GM19043 (cell line): Measurements from ENCODE around the gene IL10RA.

Experiments
- ATAC-seq: cut with Tn5 transposase; IDR thresholded peaks from one replicate; pipeline ENCODE4 v1.9.1; 2021; ENCODE audit warnings: low read depth; ENCODE audit not compliant: unreplicated experiment

The IL10RA gene

GRCh38 chr11:117986981-117987574 is 884 bp downstream of the IL10RA start:
- peak; percentile 45 for ATAC-seq

- no peak for ATAC-seq
Measured at GRCh38 chr11:117989351-117990102, 3.3 kb downstream of the IL10RA start.

- ATAC-seq, result no peak
Measured at GRCh38 chr11:117992136-117992535, 5.9 kb downstream of the IL10RA start.

GRCh38 chr11:117992620-117993019 is 6.4 kb downstream of the IL10RA start:
- no peak for ATAC-seq

- no peak for ATAC-seq
Measured at GRCh38 chr11:117993988-117994745, 8.0 kb downstream of the IL10RA start.

- ATAC-seq, result no peak
Measured at GRCh38 chr11:117995472-117995871, 9.3 kb downstream of the IL10RA start.

- ATAC-seq, result no peak
Measured at GRCh38 chr11:117996058-117996457, 9.9 kb downstream of the IL10RA start.

- ATAC-seq, result no peak
Measured at GRCh38 chr11:117997406-117997805, 11.2 kb downstream of the IL10RA start.

GRCh38 chr11:117997823-117998579 is 11.8 kb downstream of the IL10RA start:
- ATAC-seq, result peak; percentile 77

- ATAC-seq, result no peak
Measured at GRCh38 chr11:117998664-117999353, 12.6 kb downstream of the IL10RA start.

- ATAC-seq, result no peak
Measured at GRCh38 chr11:117999354-117999993, 13.3 kb downstream of the IL10RA start.

- ATAC-seq, result no peak
Measured at GRCh38 chr11:118000067-118000849, 14.1 kb downstream of the IL10RA start.

GRCh38 chr11:118000850-118001228 is 14.6 kb downstream of the IL10RA start:
- no peak for ATAC-seq

- ATAC-seq, result no peak
Measured at GRCh38 chr11:118001494-118001971, 15.3 kb downstream of the IL10RA start.

GRCh38 chr11:118002010-118002540 is 15.9 kb downstream of the IL10RA start:
- ATAC-seq, result no peak

- ATAC-seq, result no peak
Measured at GRCh38 chr11:118002541-118003423, 16.6 kb downstream of the IL10RA start.

- no peak for ATAC-seq
Measured at GRCh38 chr11:118003456-118003855, 17.3 kb downstream of the IL10RA start.
